Activated T-helper 9 cell treated with anti-CD3 and anti-CD28 coated beads, Interleukin-2, amount 50 U/mL, for 16 hours (primary cell): ENCODE results near the gene DGCR2.
A peak's percentile ranks its signal among the peaks of the same experiment; 100 is the strongest.
"Not testable (repeated sequence)": the region's sequence is repeated elsewhere in the genome, so short reads cannot be mapped to it uniquely, and the experiment has no call there.

Experiments
- DNase-seq: peaks from one replicate; pipeline ENCODE4 v3.0.0-alpha.2; 2020; ENCODE audit warnings: low read depth

The DGCR2 gene

GRCh38 chr22:19109198-19110063 lies 12.8 kb downstream of the DGCR2 start:
- peak; percentile 12 for DNase-seq

GRCh38 chr22:19108807-19109197 lies 13.4 kb downstream of the DGCR2 start:
- DNase-seq: no peak

GRCh38 chr22:19107730-19108074 lies 14.5 kb downstream of the DGCR2 start:
- DNase-seq: no peak

GRCh38 chr22:19106886-19107729 lies 15.1 kb downstream of the DGCR2 start:
- DNase-seq: no peak

GRCh38 chr22:19105867-19106802 lies 16.1 kb downstream of the DGCR2 start:
- DNase-seq: peak; percentile 15

GRCh38 chr22:19105456-19105855 lies 16.8 kb downstream of the DGCR2 start:
- no peak for DNase-seq

- no peak for DNase-seq
These were observed 18.1 kb downstream of the DGCR2 start for GRCh38 chr22:19103880-19104821.

- no peak for DNase-seq
These were observed 24.1 kb downstream of the DGCR2 start for GRCh38 chr22:19098157-19098556.

- no peak for DNase-seq
These were observed 24.7 kb downstream of the DGCR2 start for GRCh38 chr22:19097518-19097917.

- DNase-seq: no peak
These were observed 25.7 kb downstream of the DGCR2 start for GRCh38 chr22:19096555-19096954.

- DNase-seq: no peak
These were observed 27.7 kb downstream of the DGCR2 start for GRCh38 chr22:19094393-19094997.

- no peak for DNase-seq
These were observed 29.5 kb downstream of the DGCR2 start for GRCh38 chr22:19092725-19093124.

- DNase-seq: no peak
These were observed 31.6 kb downstream of the DGCR2 start for GRCh38 chr22:19090586-19091127.

- no peak for DNase-seq
These were observed 32.0 kb downstream of the DGCR2 start for GRCh38 chr22:19090183-19090582.

- DNase-seq: no peak
These were observed 33.2 kb downstream of the DGCR2 start for GRCh38 chr22:19088866-19089595.

GRCh38 chr22:19086896-19087295 lies 35.3 kb downstream of the DGCR2 start:
- no peak for DNase-seq

GRCh38 chr22:19086417-19086816 lies 35.8 kb downstream of the DGCR2 start:
- DNase-seq: no peak

GRCh38 chr22:19085233-19085718 lies 36.9 kb downstream of the DGCR2 start:
- no peak for DNase-seq

- not testable (repeated sequence) for DNase-seq
These were observed 37.6 kb downstream of the DGCR2 start for GRCh38 chr22:19084586-19084985.
